NCI-H1436 treated with DMSO at 0.1 percent for 48 hours (cell line): Measurements from ENCODE around the gene MXI1.
"Not testable (repeated sequence)": the region's sequence is repeated elsewhere in the genome, so short reads cannot be mapped to it uniquely, and the experiment has no call there.

Source experiments
- DNase-seq: peaks from one replicate; lab custom pipeline; 2025; lab: John Stamatoyannopoulos, UW

Gene MXI1

GRCh38 chr10:110181911-110182310 lies 25.5 kb upstream of the MXI1 start:
- DNase-seq: no peak

- no peak for DNase-seq
Measured at GRCh38 chr10:110184398-110184797, 23.0 kb upstream of the MXI1 start.

GRCh38 chr10:110185646-110186182 lies 21.7 kb upstream of the MXI1 start:
- not testable (repeated sequence) for DNase-seq

- DNase-seq: no peak
Measured at GRCh38 chr10:110190170-110190569, 17.2 kb upstream of the MXI1 start.

- no peak for DNase-seq
Measured at GRCh38 chr10:110192552-110192951, 14.9 kb upstream of the MXI1 start.

- no peak for DNase-seq
Measured at GRCh38 chr10:110200503-110200902, 6.9 kb upstream of the MXI1 start.

GRCh38 chr10:110201046-110201445 lies 6.4 kb upstream of the MXI1 start:
- not testable (repeated sequence) for DNase-seq

GRCh38 chr10:110203500-110204455 lies 3.6 kb upstream of the MXI1 start:
- no peak for DNase-seq

- DNase-seq: no peak
Measured at GRCh38 chr10:110205051-110205675, 2.2 kb upstream of the MXI1 start.

GRCh38 chr10:110207805-110208613 lies 604 bp downstream of the MXI1 start:
- no peak for DNase-seq

- no peak for DNase-seq
Measured at GRCh38 chr10:110208614-110209453, 1.4 kb downstream of the MXI1 start.

- DNase-seq: no peak
Measured at GRCh38 chr10:110209454-110209925, 2.1 kb downstream of the MXI1 start.

GRCh38 chr10:110209926-110210673 lies 2.7 kb downstream of the MXI1 start:
- no peak for DNase-seq

GRCh38 chr10:110210674-110211464 lies 3.5 kb downstream of the MXI1 start:
- DNase-seq: peak; percentile 94

- no peak for DNase-seq
Measured at GRCh38 chr10:110211465-110211843, 4.0 kb downstream of the MXI1 start.

GRCh38 chr10:110212119-110213006 lies 5.0 kb downstream of the MXI1 start:
- DNase-seq: no peak

GRCh38 chr10:110214371-110214826 lies 7.0 kb downstream of the MXI1 start:
- DNase-seq: no peak
